ENCODE data around the gene MYLK.

Gene MYLK

DNA sequence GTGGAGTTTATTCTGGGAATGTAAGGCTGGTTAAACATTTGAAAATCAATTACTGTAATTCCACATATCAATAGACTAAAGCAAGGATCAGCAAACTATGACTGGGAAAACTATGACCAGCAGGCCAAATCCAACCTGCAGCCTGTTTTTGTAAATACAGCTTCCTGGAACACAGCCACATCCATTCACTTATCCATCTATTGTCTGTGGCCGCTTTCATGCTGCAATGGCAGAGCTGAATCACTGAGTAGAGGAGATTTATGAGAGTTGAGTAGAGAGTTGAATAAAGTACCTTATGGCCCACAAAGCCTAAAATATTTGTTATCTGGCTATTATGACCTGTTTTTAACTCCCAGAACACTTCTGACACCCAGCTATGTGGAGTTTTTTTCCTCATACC lies 12.2 kb downstream of the MYLK start:
- DNase-seq, result no peak

DNA sequence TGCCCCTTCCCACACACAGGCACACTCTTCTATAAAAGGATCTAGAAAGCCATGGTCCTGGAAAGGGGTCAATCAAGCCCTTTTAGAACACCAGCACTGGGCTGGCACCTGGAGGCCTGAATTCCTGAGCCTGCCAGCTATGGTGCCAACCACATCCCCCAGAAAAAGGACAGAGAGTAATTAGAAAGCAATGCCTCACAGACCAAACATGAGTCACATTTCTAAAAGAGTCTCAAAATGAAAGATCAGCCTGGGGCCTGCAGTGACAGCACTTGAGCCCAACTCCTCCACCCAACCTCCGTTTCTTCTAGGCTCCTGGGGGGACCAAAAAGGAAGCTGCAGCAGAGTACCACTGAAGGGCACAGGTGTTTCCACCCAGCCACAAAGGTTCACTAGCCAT lies 14.1 kb downstream of the MYLK start:
- no peak for DNase-seq

DNA sequence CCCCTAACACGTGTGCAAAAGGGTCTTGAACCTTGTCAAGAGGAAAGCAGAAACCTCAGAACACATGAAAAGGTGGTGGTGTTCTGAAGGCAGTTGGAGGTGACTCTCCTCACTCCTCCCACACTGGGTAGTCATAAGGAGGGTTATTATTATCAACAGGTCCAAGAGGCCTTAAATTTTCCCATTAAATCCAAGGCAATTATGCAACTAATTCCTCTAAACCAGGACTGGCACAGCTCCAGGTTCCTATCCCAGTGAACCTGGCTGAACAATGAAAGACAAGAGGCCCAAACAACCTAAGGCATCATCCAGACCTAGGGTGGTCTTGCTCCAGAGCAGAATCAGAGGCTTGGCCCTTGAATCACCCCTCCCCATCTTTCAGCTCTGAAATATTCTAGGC lies 15.0 kb downstream of the MYLK start:
- DNase-seq, result no peak

DNA sequence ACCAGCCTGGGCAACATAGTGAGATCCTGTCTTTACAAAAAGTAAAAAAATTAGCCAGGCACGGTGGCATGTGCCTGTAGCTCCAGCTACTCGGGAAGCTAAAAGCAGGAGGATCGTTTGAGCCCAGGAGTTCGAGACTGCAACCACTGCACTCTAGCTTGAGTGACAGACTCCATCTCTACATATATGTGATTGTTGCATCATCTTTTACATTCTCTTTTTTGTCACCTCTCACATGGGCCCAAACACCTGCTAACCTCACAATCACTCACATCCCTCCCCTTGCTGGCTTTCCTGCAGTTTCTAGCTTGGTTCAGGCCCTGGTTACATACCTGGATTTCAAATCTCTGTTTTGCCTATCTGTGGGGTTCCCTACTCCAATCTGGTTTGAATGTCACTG lies 19.4 kb downstream of the MYLK start:
- no peak for DNase-seq

DNA sequence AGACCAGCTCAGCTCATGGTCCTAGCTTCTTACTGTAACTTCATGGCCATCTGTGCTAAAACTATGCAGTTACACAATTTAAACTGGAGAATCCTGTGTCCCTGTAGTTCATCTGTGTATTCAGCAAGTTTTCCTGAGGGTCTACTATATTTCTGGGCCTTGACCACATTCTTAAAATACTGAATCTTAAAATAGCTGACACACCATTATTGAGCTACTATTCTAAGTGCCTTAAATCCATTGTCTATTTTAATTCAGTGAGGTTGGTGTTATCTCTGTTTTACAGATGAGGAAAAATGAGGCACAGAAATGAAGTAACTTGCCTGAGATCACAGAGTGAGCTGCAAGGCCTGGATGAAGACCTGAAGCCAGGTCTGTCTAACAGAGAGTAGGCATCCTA lies 22.0 kb downstream of the MYLK start:
- no peak for DNase-seq

DNA sequence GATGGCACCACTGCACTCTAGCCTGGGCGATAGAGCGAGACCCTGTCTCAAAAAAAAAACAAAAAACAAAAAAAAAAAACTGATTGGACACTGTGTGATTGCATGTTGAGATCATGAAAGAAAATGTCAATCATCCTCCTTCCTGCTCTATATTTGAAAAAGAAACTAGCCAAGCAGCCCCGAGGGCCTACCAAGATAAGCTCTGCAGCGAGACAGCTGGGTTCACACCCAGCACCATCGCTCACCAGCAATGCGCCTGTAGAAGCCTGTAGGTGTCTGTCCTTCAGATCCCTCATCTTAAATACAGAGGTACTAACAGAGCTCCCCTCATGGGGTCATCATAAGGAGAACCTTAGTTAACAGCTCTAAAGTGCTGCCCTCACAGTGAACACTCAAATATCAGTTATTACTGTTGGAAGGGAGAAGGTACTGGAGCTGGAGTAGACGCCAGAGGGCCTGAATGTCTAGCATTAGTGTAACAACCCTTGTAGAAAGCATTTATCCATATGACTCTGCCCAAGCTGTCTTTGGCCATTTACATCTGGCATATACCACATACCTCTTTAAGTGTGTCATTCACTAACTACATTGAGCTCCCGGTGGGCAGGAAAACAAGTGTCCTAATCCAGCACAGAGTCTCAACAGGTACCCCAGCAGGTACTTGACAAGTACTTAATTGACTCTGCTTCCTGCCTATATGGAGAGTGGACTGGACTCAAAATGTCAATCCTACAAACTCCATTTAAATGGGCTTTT lies 22.9 kb downstream of the MYLK start:
- no peak for DNase-seq

DNA sequence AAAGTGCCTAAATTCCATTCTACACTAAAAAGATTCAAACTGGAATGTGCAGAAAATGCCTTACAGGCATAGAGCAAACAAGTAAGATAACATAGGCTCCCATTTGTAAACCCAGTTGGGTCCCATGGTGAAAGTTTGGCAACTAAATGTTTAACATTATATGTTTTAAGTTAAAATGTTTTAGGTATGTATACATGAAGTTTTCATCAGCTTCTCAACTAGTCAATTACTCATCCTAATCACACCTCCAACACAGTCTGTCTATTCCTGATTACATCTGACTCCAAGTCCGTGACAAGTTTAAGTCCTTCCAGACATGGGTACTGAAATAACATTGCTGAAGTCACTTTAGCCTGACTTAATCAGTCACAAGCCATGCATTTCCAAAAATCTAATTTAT lies 25.0 kb downstream of the MYLK start:
- no peak for DNase-seq

DNA sequence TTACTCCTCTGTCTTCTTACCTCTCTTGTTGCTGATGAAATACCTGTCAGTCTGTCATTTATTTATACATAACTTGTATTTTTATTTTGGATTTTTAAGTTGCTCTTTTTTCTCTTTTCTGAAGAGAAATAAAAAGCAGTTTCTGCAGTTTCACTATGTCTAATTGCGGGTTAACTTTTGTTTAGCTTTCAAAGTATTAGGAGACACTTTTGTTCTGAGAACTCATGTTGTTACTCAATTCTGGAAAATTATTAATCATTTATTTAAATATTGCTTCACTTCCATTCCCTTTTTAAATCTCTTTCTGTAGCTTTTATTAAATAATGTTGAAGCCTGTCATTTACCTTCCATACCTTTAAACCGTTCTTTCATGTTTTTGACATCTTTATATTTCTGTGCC lies 29.2 kb downstream of the MYLK start:
- no peak for DNase-seq

DNA sequence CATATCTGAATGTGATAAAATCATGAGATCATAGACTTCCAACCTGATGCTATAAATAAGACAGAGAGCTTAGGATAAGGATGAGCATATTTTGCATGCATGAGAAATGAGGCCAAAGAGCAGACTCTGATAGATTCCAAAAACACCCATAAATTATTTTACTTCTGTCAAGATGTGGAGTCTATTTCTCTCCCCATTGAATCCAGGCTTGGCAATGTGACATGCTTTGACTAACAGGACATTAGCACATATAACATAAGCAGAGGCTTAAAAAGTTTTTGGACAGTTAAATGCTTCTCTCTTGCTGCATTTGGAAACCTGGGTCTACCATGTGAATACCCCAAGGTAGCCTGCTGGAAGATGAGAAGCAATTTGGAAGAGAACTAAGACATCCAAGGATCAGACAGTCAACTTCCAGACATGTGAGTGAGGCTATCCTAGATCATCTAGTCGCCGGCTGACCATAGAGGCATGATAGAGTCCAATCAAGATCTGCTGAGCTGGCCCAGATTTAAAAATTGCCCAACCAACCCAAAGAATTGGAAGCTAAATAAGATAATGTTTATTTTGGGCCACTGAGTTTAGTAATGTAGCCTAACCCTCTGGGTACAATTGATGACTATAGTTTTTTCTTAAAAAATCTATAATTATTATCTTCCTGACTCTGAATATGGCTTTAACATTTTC lies 30.3 kb downstream of the MYLK start:
- no peak for DNase-seq

DNA sequence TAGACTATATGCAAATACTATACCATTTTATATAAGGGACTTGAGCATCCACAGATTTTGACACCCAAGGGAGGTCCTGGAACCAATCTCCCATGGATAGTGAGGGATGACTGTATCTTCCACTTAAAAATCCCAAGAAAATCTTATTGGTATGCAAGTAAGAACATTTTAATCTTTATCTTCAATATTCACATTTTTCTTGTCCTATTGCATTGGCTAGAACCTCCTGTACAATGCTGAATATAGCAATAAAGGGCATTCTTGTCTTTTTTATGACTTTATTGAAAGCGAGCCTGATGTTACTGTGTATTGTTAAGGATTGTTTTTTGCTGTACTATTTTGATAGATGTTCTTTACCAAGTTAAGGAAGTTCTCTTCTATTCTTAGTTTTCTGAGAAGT lies 36.9 kb downstream of the MYLK start:
- no peak for DNase-seq

DNA sequence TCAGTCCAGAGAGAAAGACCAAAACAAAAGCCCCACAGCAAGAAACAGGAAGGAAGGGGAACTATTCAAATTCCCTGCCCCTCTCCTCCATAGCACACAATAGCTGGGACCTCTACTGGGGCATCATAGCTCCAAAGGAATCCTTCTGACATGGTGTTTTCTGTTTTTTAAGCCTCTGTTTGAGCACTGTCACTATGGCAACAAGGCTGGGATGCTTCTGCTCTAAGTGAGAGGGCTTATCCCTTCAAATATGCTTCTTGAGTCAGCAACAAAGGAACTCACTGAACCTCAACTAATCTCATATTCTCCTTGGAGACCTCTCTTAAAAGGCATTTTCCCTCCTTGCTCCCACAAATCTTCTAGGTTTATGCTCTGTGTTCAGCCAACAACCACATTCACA lies 40.5 kb downstream of the MYLK start:
- DNase-seq, result no peak

DNA sequence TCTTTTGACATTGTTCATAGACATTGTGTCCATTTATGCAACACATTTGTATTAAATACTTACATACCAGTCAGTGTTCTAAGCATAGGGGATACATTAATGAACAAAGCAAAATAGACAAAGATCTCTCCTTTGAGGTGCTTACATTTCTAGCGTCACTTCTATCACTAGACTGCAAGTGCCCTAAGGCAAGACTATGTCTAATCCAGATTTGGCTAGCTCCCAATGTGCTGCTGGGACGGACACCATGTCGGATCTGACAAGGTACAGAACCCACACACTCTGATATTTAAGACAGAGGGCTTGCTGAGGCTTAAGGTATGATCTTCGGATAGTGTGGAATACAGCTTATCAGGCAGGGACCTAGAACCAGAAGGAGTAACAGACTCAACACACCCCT lies 41.4 kb downstream of the MYLK start:
- DNase-seq, result no peak

DNA sequence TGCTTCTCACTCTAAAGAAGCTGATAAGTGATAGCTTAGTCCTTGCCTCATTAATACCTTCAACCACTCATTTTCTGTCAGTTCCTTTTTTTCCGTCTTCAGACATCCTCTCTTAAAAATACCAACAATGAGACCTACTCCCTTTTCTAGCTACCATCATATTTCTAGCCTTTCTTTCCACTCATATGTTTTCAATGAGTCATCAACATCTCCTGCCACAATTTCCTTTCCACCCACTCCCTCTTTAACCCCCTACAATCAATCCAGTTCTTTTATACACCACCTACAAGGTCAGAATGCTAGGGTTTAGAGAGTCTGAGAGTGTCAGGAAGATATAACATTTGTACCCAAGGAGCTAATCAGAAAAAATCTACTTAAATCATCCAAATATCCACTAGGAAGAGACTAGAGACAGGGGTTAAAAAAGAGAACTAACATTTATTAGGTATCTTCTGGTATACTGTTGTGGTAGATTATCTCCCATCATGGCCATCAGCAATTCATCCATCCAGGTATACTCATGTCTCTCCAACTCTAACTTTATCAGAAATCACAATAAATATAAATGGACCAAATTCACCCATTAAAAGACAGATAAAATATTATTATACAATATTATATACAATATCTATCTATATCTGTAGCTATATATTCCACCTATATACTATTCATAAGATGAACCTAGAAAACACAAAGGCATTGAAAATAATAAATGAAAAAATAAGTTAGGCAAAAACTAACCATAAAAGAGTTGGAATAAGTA lies 42.5 kb downstream of the MYLK start:
- DNase-seq, result no peak

DNA sequence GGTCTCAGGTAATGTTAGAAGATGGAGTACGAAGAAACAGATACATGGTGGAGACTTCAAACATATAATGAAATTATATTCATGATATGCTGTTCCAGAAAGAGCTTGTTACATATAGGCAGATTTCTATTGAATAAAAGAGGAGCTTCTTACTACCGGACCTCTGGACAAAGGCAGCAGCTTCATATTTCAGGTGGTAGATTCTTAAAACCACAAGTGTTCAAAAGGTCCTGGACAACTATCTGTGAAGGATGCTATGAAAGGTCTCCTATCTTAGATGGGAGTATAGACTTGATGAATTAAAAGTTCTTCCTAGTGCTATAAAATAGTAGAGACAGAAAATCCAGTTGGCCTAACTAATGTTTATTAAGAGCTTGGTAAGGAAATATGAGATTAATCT lies 43.2 kb downstream of the MYLK start:
- DNase-seq, result no peak

DNA sequence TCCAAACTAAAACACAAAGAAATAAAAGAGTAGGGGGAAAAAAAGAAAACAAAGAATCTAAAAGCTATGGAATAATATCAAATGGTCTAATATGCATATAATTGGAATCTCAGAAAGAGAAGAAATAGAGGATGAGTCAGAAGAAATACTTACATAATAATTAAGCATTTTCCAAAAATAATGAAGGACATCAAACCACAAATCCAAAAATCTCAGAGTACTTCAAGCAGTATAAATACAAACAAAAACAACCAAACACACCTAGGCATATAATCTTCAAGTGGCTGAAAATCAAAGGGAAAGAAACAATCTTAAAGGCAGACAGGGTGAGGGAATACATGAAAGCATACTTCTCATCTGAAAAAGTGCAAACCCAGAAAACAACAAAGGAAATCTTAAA lies 46.3 kb downstream of the MYLK start:
- DNase-seq, result no peak

DNA sequence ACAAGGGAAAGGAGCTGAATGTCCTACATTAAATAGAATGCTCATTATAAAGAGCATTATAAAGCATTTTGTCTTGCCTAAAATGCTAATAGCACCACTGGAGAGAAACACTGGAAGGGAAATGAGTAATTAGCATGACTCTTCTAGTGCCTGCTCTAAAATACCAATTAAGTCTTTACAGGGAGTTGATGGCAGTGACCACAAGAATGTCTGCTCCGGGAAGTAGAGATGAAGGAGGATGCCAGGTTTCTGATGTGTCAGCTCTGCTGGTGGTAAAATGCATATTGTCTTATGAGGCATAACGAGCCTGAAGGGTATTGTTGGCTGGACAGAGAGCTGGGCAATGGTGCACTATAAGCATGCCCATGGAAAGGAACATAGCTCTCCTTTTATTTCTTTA lies 49.5 kb downstream of the MYLK start:
- no peak for DNase-seq

DNA sequence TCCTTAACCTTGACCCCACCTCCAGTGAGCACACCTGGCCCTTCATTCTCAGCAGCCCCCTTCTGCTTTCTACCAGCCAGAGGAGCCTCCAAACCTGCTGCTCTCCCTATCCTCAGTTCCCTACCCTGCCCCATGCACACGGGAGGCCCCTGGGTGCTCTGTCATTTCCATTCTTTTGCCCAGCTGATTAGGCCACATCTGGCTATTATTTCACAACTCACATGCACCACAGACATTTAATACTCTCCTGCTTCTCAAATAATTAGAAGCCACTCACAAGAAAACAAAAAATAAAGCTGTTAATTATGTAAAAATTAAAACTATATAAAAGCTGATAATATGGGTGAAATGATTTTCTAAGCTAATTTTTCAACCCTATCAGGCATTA lies 50.7 kb downstream of the MYLK start:
- no peak for DNase-seq

DNA sequence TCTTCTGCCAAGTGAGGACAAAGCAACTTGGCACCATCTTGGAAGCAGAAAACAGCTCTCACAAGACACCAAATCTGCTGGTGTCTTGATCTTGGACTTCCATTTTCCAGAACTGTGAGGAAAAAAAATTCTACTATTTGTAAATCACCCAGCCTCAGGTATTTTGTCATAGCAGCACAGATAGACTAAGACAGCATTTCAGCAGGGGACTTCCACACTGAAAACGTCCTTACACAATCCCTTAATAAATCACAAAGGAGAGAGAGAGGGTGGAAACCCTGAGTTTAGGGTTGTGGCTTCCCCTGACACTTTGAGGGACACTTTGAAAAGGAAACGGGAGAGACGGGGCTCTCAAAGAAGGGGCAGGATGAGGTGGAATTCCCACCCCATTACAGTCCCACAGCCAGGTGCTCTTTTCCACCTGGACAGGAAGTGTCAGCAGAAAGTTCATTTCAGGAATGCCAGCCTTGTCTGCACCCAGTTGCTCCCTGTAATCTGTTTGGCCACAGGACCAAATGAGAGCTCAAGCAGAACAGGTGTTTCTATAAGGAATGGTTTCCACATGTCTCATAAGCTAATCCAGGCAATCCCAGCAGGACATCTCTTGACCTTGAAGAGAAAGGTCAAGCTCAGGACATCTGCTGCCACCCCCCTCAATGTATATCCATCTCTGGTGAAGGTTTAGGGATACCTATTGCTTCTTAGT lies 51.3 kb downstream of the MYLK start:
- no peak for DNase-seq

DNA sequence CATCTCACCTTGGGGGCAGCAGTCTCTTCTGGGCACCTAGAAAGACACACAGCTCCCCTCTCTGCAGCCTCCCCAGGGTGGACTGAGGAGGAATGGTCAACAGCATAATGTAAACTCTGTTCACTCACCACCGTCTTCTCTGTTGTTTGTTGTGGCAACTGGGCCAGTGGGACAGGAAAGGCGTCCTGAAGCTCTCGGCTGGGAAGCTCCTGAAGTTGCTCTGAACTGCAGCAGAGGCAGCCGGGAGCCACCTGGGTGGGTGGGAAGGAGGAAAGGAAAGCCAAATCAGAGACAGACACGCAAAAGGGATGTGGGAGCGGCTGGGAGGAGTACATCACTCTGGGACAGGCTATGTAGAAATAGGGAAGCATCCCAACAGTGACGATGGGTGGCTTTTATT lies 52.7 kb downstream of the MYLK start:
- no peak for DNase-seq

DNA sequence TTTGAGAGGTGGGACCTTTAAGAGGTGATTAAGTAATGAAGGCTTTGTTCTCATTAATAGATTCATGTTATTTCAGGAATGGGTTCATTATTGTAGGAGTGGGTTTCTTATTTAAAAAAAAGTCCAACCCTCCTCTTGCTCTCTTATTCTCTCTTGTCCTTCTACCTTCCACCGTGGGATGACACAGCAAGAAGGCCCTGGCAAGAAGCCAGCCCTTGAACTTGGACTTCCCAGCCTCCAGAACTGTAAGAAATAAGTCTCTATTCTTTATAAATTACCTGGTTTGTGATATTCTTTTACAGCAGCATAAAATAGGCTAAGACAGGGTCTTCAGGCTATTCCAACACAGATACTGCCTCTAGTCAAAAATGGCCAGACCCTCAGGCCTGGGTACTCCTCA lies 62.2 kb downstream of the MYLK start:
- DNase-seq, result no peak

DNA sequence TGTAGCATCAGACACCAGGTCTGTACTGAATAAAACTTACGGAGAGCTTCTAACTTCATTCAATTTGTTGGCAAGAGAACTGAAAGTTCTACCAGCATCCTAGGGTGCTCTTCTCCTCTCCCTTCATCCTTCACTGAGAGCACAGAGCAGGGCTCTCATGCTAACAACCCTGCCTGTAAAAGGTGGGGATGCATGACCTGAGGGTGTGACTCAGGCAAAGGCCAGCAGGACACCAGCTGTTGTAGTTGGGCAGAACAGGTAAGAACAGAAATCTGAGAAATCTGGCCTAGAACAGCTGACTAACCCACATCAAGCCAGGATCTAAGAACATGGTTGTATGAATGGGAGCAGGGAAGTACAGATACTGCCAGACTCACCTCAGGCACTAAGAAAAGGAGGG lies 64.2 kb downstream of the MYLK start:
- DNase-seq, result no peak

DNA sequence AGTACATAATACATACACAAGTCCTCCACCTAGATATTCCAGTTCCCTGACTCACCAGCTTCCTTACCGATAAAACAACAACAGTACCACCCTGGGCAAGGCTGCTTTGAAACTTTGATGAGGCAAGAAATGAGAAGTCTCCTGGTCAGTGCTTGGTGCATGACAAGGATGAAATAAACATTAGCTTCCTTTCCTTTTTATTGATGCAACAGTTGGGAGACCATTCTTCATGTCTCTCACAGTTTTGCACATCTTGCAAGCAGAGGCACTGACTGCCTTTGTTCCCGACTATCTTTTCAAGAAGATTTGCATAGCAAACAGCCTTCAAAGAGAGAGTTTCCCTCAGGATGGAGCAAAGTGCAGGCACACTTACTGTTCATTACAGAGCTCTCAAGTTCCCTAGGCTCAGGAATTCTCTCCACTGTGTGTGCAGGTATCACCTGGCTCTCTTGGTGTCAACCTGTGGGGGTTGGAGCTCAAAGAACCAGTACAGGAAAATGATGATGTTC lies 65.2 kb downstream of the MYLK start:
- no peak for DNase-seq

DNA sequence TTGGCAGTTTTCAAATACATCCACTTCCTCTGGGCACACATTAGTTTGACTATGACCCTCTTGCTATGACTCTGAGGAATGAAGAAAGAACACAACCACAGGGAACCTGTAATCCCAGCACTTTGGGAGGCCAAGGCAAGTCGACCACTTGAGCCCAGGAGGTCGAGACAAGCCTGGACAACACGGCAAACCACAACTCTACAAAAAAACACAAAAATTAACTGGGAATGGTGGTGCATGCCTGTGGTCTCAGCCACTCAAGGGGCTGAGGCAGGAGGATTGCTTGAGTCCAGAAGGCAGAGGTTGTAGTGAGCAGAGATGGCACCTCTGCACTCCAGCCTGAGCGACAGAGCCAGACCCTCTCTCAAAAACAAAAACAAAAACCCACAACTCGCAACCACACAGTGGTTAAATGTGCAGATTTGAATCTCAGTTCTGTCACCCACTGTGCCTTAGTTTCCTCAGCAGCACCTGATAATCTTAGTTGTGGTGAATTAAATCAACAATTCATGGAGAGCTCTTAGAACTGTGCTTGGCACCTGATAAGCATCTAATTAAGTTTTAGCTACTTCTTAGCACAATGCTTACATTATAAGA lies 65.7 kb downstream of the MYLK start:
- DNase-seq, result no peak
